ENCODE results near the gene RGMB.

The RGMB gene

DNA sequence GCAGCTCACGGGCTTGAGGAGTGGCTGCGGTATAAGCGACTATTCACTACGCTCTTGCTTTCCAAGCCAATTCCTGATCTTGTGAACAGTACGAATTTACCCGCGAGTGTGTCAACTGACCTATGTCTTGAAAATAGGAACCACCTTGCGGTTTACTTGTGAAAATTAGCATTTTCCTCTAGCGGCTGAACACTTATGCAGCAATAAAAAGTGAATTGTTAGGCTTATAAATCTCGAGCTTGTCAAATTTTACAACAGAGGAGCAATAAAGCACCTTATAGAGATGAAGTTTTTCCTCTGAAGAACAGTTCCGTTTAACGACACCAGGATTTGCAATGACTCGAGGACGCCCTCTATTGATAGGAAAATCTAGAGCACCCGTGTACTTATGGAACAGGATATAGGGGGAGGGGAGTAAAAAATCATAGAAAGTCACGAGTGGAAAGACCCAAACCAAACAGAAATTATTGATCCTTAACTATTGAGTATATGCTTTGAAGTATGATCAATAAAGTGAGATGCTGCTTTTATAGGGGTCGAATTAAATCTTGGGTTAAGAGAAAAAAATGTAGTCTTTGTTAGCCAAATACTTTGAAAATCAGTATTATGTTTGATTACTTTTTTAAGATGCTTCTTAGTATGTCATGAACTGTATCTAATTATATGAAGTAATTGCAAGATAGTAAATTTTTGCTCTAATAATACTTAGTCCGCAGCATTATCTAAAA is 1.9 kb upstream of the RGMB start (continued):
- TF ChIP-seq ZNF274 (IDR thresholded peaks at IDR 0.05; ENCODE audit: low read length), result no peak
- no peak for TF ChIP-seq ZNF274 (tag by site-specific recombination; IDR thresholded peaks at IDR 0.05; ENCODE audit: borderline replicate concordance)
- TF ChIP-seq, protein P1, sequence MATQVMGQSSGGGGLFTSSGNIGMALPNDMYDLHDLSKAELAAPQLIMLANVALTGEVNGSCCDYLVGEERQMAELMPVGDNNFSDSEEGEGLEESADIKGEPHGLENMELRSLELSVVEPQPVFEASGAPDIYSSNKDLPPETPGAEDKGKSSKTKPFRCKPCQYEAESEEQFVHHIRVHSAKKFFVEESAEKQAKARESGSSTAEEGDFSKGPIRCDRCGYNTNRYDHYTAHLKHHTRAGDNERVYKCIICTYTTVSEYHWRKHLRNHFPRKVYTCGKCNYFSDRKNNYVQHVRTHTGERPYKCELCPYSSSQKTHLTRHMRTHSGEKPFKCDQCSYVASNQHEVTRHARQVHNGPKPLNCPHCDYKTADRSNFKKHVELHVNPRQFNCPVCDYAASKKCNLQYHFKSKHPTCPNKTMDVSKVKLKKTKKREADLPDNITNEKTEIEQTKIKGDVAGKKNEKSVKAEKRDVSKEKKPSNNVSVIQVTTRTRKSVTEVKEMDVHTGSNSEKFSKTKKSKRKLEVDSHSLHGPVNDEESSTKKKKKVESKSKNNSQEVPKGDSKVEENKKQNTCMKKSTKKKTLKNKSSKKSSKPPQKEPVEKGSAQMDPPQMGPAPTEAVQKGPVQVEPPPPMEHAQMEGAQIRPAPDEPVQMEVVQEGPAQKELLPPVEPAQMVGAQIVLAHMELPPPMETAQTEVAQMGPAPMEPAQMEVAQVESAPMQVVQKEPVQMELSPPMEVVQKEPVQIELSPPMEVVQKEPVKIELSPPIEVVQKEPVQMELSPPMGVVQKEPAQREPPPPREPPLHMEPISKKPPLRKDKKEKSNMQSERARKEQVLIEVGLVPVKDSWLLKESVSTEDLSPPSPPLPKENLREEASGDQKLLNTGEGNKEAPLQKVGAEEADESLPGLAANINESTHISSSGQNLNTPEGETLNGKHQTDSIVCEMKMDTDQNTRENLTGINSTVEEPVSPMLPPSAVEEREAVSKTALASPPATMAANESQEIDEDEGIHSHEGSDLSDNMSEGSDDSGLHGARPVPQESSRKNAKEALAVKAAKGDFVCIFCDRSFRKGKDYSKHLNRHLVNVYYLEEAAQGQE (tag by site-specific recombination; IDR thresholded peaks at IDR 0.05), result no peak
- TF ChIP-seq, protein P2, sequence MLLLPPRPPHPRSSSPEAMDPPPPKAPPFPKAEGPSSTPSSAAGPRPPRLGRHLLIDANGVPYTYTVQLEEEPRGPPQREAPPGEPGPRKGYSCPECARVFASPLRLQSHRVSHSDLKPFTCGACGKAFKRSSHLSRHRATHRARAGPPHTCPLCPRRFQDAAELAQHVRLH (tag by site-specific recombination; IDR thresholded peaks at IDR 0.05), result peak; percentile 83; the same call in 1 of the 2 replicates
- TF ChIP-seq, protein P3, sequence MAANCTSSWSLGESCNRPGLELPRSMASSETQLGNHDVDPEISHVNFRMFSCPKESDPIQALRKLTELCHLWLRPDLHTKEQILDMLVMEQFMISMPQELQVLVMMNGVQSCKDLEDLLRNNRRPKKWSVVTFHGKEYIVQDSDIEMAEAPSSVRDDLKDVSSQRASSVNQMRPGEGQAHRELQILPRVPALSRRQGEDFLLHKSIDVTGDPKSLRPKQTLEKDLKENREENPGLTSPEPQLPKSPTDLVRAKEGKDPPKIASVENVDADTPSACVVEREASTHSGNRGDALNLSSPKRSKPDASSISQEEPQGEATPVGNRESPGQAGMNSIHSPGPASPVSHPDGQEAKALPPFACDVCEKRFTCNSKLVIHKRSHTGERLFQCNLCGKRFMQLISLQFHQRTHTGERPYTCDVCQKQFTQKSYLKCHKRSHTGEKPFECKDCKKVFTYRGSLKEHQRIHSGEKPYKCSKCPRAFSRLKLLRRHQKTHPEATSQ (tag by site-specific recombination; IDR thresholded peaks at IDR 0.05), result no peak
- TF ChIP-seq ZBTB7A (tag by site-specific recombination; IDR thresholded peaks at IDR 0.05; ENCODE audit: low read depth), result no peak
- TF ChIP-seq ZNF16 (tag by site-specific recombination; IDR thresholded peaks at IDR 0.05; ENCODE audit: low read depth), result no peak
- TF ChIP-seq ZNF792 (tag by site-specific recombination; IDR thresholded peaks at IDR 0.05), result no peak
- no peak for TF ChIP-seq ZNF157 (tag by site-specific recombination; IDR thresholded peaks at IDR 0.05)
- TF ChIP-seq, protein P4, sequence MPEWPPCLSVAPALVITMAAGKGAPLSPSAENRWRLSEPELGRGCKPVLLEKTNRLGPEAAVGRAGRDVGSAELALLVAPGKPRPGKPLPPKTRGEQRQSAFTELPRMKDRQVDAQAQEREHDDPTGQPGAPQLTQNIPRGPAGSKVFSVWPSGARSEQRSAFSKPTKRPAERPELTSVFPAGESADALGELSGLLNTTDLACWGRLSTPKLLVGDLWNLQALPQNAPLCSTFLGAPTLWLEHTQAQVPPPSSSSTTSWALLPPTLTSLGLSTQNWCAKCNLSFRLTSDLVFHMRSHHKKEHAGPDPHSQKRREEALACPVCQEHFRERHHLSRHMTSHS (tag by site-specific recombination; IDR thresholded peaks at IDR 0.05), result no peak
- TF ChIP-seq ZNF610 (tag by site-specific recombination; IDR thresholded peaks at IDR 0.05; ENCODE audit: borderline replicate concordance), result 0 out of 2 replicates have a peak, but pooled peaks have one; percentile 21
- TF ChIP-seq KLF16 (tag by site-specific recombination; IDR thresholded peaks at IDR 0.05), result no peak
- no peak for TF ChIP-seq ZNF473 (tag by site-specific recombination; IDR thresholded peaks at IDR 0.05)
- TF ChIP-seq ZNF658 (tag by site-specific recombination; IDR thresholded peaks at IDR 0.05), result no peak
- no peak for TF ChIP-seq ZNF433 (tag by site-specific recombination; IDR thresholded peaks at IDR 0.05; ENCODE audit: low read depth)
- TF ChIP-seq ZNF112 (tag by site-specific recombination; IDR thresholded peaks at IDR 0.05), result no peak
- no peak for TF ChIP-seq ZNF544 (tag by site-specific recombination; IDR thresholded peaks at IDR 0.05)
- peak; percentile 72; the same call in 1 of the 2 replicates for TF ChIP-seq ZNF660 (tag by site-specific recombination; IDR thresholded peaks at IDR 0.05)
- TF ChIP-seq ZNF837 (tag by site-specific recombination; IDR thresholded peaks at IDR 0.05), result no peak
- peak; percentile 49; the same call in 1 of the 2 replicates for TF ChIP-seq TCF7L2 (IDR thresholded peaks at IDR 0.05; ENCODE audit: borderline replicate concordance, low read depth, low read length)
- no peak for TF ChIP-seq ZNF514 (tag by site-specific recombination; IDR thresholded peaks at IDR 0.05)
- TF ChIP-seq ZNF549 (tag by site-specific recombination; IDR thresholded peaks at IDR 0.05), result no peak
- no peak for TF ChIP-seq ZNF677 (tag by site-specific recombination; IDR thresholded peaks at IDR 0.05)
- no peak for TF ChIP-seq ZNF155 (tag by site-specific recombination; IDR thresholded peaks at IDR 0.05)
- TF ChIP-seq, protein P5, sequence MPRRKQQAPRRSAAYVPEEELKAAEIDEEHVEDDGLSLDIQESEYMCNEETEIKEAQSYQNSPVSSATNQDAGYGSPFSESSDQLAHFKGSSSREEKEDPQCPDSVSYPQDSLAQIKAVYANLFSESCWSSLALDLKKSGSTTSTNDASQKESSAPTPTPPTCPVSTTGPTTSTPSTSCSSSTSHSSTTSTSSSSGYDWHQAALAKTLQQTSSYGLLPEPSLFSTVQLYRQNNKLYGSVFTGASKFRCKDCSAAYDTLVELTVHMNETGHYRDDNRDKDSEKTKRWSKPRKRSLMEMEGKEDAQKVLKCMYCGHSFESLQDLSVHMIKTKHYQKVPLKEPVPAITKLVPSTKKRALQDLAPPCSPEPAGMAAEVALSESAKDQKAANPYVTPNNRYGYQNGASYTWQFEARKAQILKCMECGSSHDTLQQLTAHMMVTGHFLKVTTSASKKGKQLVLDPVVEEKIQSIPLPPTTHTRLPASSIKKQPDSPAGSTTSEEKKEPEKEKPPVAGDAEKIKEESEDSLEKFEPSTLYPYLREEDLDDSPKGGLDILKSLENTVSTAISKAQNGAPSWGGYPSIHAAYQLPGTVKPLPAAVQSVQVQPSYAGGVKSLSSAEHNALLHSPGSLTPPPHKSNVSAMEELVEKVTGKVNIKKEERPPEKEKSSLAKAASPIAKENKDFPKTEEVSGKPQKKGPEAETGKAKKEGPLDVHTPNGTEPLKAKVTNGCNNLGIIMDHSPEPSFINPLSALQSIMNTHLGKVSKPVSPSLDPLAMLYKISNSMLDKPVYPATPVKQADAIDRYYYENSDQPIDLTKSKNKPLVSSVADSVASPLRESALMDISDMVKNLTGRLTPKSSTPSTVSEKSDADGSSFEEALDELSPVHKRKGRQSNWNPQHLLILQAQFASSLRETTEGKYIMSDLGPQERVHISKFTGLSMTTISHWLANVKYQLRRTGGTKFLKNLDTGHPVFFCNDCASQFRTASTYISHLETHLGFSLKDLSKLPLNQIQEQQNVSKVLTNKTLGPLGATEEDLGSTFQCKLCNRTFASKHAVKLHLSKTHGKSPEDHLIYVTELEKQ (tag by site-specific recombination; IDR thresholded peaks at IDR 0.05; ENCODE audit: borderline replicate concordance), result 0 out of 2 replicates have a peak, but pooled peaks have one; percentile 50
- TF ChIP-seq ZBTB48 (tag by site-specific recombination; IDR thresholded peaks at IDR 0.05), result no peak
- no peak for TF ChIP-seq ZNF791 (tag by site-specific recombination; IDR thresholded peaks at IDR 0.05)
- TF ChIP-seq MEIS1 (CRISPR knock-in tag; IDR thresholded peaks at IDR 0.05; ENCODE audit: borderline replicate concordance), result no peak
- TF ChIP-seq RBAK (tag by site-specific recombination; IDR thresholded peaks at IDR 0.05), result no peak
- no peak for TF ChIP-seq ZNF707 (tag by site-specific recombination; IDR thresholded peaks at IDR 0.05)
- TF ChIP-seq ZNF202 (tag by site-specific recombination; IDR thresholded peaks at IDR 0.05; ENCODE audit: borderline replicate concordance), result no peak
- TF ChIP-seq ZNF600 (tag by site-specific recombination; IDR thresholded peaks at IDR 0.05), result peak; percentile 54; the same call in 1 of the 2 replicates

Measured in HEK293 (cell line).